H1 (cell line): ENCODE data around the gene RNF212.

Experiments used
- CREB1 ChIP-seq: IDR thresholded peaks from 2 replicates; pipeline ENCODE4 v1.6.1; 2012; ENCODE audit warnings: inconsistent platforms
- CTCF ChIP-seq, 3 experiments: IDR thresholded peaks; 1 replicate in 2 of 3; 2 replicates in 1 of 3; pipeline versions ENCODE4 v1.5.1 to v1.6.1; 2011; ENCODE audit warnings: low read length in 3 of 3, mild to moderate bottlenecking in 3 of 3, inconsistent platforms in 2 of 3, low read depth in 1 of 3, moderate library complexity in 1 of 3; ENCODE audit not compliant: insufficient read depth in 1 of 3; ENCODE audit errors: control extremely low read depth in 1 of 3
- GABPA ChIP-seq: IDR thresholded peaks from 2 replicates; pipeline ENCODE4 v1.6.1; 2011; ENCODE audit warnings: mild to moderate bottlenecking, low read length, moderate library complexity, borderline replicate concordance; ENCODE audit not compliant: insufficient read depth
- KDM1A ChIP-seq: fragments of 200-600, 300-600 bp; sonication (generic); IDR thresholded peaks from 2 replicates; pipeline ENCODE4 v1.7.1; 2016; ENCODE audit warnings: mild to moderate bottlenecking, low read length, borderline replicate concordance
- MAX ChIP-seq: IDR thresholded peaks from 2 replicates; pipeline ENCODE4 v1.6.1; 2012; ENCODE audit warnings: inconsistent platforms
- SUZ12 ChIP-seq: fragments of 200-600 bp; sonication (generic); IDR thresholded peaks from 2 replicates; pipeline ENCODE4 v1.6.1; 2012; ENCODE audit warnings: mild to moderate bottlenecking, inconsistent platforms, low read length, moderate library complexity, mixed read lengths
- TAF1 ChIP-seq: IDR thresholded peaks from 2 replicates; pipeline ENCODE4 v1.6.1; 2011; ENCODE audit warnings: mild to moderate bottlenecking, low read depth, low read length

GRCh38 chr4:1111259-1111809, 2.0 kb downstream of the RNF212 start:
- TF ChIP-seq CTCF (IDR thresholded peaks at IDR 0.05; ENCODE audit: control extremely low read depth in 1 of 3, insufficient read depth in 1 of 3, low read depth in 1 of 3, low read length in 3 of 3) (no peak), MAX (no peak), SUZ12 (no peak), KDM1A (no peak), CREB1 (no peak), TAF1 (no peak), GABPA (no peak)
